ENCODE measurements around the gene MYLK.

The MYLK gene

DNA sequence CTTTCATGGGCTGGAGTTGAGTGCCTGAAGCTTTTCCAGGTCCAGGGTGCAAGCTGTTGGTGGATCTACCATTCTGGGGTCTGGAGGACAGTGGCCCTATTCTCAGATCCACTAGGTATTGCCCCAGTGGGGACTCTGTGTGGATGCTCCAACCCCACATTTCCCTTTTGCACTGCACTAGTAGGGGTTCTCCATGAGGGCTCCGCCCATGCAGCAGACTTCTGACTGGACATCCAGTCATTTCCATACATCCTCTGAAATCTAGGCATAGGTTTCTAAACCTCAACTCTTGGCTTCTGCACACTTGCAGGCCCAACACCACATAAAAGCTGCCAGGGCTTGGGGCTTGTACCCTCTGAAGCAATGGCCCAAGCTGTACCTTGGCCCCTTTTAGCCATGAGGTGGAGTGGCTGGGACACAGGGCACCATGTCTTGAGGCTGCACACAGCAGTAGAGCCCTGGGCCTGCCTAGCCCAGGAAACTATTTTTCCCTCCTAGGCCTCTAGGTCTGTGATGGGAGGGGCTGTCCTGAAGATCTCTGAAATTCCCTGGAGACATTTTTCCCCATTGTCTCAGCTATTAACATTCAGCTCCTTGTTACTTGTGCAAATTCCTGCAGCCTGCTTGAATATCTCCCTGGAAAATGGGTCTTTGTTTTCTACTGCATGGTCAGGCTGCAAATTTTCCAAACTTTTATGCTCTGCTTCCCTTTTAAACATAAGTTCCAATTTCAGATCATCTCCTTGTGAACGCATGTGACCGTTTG is 293.3 kb downstream of the MYLK start:
- no peak for DNase-seq (ENCODE audit: low spot score)
- TF ChIP-seq, protein P1, sequence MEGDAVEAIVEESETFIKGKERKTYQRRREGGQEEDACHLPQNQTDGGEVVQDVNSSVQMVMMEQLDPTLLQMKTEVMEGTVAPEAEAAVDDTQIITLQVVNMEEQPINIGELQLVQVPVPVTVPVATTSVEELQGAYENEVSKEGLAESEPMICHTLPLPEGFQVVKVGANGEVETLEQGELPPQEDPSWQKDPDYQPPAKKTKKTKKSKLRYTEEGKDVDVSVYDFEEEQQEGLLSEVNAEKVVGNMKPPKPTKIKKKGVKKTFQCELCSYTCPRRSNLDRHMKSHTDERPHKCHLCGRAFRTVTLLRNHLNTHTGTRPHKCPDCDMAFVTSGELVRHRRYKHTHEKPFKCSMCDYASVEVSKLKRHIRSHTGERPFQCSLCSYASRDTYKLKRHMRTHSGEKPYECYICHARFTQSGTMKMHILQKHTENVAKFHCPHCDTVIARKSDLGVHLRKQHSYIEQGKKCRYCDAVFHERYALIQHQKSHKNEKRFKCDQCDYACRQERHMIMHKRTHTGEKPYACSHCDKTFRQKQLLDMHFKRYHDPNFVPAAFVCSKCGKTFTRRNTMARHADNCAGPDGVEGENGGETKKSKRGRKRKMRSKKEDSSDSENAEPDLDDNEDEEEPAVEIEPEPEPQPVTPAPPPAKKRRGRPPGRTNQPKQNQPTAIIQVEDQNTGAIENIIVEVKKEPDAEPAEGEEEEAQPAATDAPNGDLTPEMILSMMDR (IDR thresholded peaks at IDR 0.05; ENCODE audit: extremely low read depth, insufficient read depth, missing control alignments): no peak
- in situ Hi-C loops (cut with MboI; ENCODE audit: low pct_unique_long_range_greater_than_20kb, low sequenced_read_pairs, unreplicated experiment): no loop called here

- DNase-seq (ENCODE audit: low spot score): no peak
- TF ChIP-seq, protein P1 (IDR thresholded peaks at IDR 0.05; ENCODE audit: extremely low read depth, insufficient read depth, missing control alignments): no peak
- in situ Hi-C loops (cut with MboI; ENCODE audit: low pct_unique_long_range_greater_than_20kb, low sequenced_read_pairs, unreplicated experiment): no loop called here
Observed at GRCh38 chr3:123587401-123587800, 296.7 kb downstream of the MYLK start.

- DNase-seq (ENCODE audit: low spot score): no peak
- in situ Hi-C loops (cut with MboI; ENCODE audit: low pct_unique_long_range_greater_than_20kb, low sequenced_read_pairs, unreplicated experiment): no loop called here
- TF ChIP-seq, protein P1 (IDR thresholded peaks at IDR 0.05; ENCODE audit: extremely low read depth, insufficient read depth, missing control alignments): no peak
Observed at GRCh38 chr3:123586968-123587367, 297.2 kb downstream of the MYLK start.

DNA sequence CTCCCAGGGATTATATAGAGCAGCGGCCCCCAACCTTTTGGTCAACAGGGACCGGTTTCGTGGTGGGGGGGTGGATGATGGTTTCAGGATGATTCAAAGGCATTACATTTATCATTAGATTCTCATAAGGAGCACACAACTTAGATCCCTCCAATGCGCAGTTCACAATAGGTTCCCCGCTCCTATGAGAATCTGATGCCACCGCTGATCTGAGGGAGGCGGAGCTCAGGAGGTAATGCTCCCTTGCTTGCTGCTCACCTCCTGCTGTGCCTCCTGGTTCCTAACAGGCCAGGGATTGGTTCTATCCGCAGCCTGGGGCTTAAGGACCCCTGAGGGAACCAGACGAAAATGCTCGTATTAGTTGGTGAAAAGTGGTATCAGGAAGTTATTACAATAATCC is 298.0 kb downstream of the MYLK start:
- TF ChIP-seq, protein P1 (IDR thresholded peaks at IDR 0.05; ENCODE audit: extremely low read depth, insufficient read depth, missing control alignments): no peak
- in situ Hi-C loops (cut with MboI; ENCODE audit: low pct_unique_long_range_greater_than_20kb, low sequenced_read_pairs, unreplicated experiment): no loop called here
- no peak for DNase-seq (ENCODE audit: low spot score)

DNA sequence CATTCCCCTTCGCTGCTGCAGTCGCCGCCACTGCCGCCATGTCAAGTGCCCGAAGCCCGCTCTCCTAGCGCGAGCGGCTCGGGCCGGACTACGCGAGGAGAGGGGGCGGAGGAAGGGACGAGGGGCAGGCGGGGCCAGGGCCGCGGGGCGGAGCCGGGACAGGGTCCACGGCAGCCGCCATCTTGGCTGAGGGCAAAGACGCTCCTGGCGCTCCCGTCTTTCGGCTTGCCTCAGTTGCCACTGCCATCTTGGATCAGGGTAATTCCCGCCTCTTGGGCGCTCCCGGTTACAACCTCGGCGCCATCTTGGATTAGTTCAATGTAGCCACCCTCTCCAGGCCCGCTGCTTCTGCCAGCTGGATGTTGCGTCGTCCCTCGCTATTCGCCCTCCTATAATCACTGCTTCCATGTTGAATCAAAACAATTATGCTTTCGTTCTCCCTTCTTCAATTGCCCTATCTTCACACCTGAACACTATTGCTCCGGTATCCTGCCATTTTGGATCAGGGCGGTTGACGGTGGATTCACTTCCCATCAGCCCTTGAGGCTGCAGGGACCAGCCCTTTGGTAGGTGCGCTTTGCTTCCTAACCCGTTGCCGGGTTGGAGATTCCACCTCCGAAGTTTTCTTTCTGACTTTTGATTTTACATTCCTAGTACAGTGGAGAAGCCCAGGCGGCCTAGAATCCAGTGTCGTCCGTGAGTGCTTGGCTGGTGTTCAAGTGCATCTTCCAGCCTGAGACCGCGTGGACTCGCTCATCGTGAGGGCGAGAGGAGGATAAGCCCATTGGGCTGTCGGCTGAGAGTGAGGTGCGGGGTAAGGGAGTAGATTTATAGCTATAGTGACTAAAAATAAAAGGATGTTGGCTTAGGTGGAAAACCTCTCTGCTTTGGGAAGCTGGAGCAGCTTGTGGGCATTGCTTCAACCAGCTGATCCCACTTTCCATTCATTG is 298.9 kb downstream of the MYLK start, which contains the start of gene HACD2:
HACD2 (minus strand) TSS at position 66 of the 950 bp plus-strand sequence; CDS start at position 40, 26 bp downstream.
- in situ Hi-C loops (cut with MboI; ENCODE audit: low pct_unique_long_range_greater_than_20kb, low sequenced_read_pairs, unreplicated experiment): no loop called here
- TF ChIP-seq, protein P1 (IDR thresholded peaks at IDR 0.05; ENCODE audit: extremely low read depth, insufficient read depth, missing control alignments): no peak
- peak; percentile 94 for DNase-seq (ENCODE audit: low spot score)

- DNase-seq (ENCODE audit: low spot score): no peak
- TF ChIP-seq, protein P1 (IDR thresholded peaks at IDR 0.05; ENCODE audit: extremely low read depth, insufficient read depth, missing control alignments): no peak
- in situ Hi-C loops (cut with MboI; ENCODE audit: low pct_unique_long_range_greater_than_20kb, low sequenced_read_pairs, unreplicated experiment): no loop called here
Observed at GRCh38 chr3:123584284-123584987, 299.7 kb downstream of the MYLK start.

All from GM13977 (cell line).